T-helper 1 cell treated with Interleukin-12 subunit alpha and Interleukin-12 subunit beta and Interleukin-4 antibody, amounts not matched to agents 30 μg/mL and 1 μg/mL, for 36 hours (primary cell): ENCODE data around the gene DIABLO.
A peak's percentile ranks its signal among the peaks of the same experiment; 100 is the strongest.
"Not testable (repeated sequence)": the region's sequence is repeated elsewhere in the genome, so short reads cannot be mapped to it uniquely, and the experiment has no call there.

Source experiments
- H3K27ac Mint-ChIP-seq: one replicate; pipeline ENCODE4 v1.8.0; 2021; ENCODE audit warnings: mild to moderate bottlenecking, mixed read lengths
- H3K27me3 Mint-ChIP-seq: one replicate; pipeline ENCODE4 v1.8.0; 2021; ENCODE audit warnings: low read depth, mixed read lengths
- H3K36me3 Mint-ChIP-seq: one replicate; pipeline ENCODE4 v1.8.0; 2021; ENCODE audit warnings: low read depth, mixed read lengths
- H3K4me1 Mint-ChIP-seq: one replicate; pipeline ENCODE4 v1.8.0; 2021; ENCODE audit warnings: low read depth, mixed read lengths
- H3K4me3 Mint-ChIP-seq: one replicate; pipeline ENCODE4 v1.8.0; 2021; ENCODE audit warnings: mild to moderate bottlenecking, moderate library complexity, mixed read lengths
- H3K9me3 Mint-ChIP-seq: one replicate; pipeline ENCODE4 v1.8.0; 2021; ENCODE audit warnings: mixed read lengths

The DIABLO gene

GRCh38 chr12:122185494-122186082 lies 40.3 kb downstream of the DIABLO start:
- Mint-ChIP-seq H3K27ac (no peak overlapping the region), H3K36me3 (no peaks in the 10 kb centered on the region), H3K4me1 (peaks cover 4% of the 10 kb centered on the region), H3K4me3 (no peak overlapping the region), H3K9me3 (no peaks in the 10 kb centered on the region), H3K27me3 (peaks cover 26% of the 10 kb centered on the region)

- Mint-ChIP-seq H3K27me3 (peaks cover 27% of the 10 kb centered on the region), H3K27ac (no peak overlapping the region), H3K4me3 (peak overlapping the region; percentile 37), H3K9me3 (no peaks in the 10 kb centered on the region), H3K4me1 (peaks cover 4% of the 10 kb centered on the region), H3K36me3 (no peaks in the 10 kb centered on the region)
Observed at GRCh38 chr12:122185079-122185478, 40.8 kb downstream of the DIABLO start.

DNA sequence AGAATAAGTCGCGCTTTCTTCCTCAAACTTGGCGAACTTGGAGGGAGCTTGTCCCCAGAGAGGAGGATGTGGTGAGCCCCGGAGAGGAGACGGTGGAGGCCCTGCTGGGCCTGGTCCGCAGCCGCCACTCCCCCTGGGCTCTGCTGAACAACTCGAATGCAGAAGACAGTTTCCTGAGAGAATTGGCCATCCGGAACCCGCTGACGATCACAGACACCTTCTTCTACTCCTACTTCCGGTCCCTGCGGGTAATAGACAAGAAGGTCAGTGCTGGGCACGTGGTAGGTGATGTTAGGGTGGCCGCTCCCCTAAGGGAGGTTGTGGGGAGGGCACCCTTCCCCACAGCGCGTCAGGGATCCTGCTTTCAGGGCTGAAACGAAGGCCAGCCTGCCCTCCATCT lies 41.3 kb downstream of the DIABLO start:
- peak overlapping the region; percentile 67 for H3K4me3 Mint-ChIP-seq
- H3K9me3 Mint-ChIP-seq: no peaks in the 10 kb centered on the region
- H3K4me1 Mint-ChIP-seq: peaks cover 7% of the 10 kb centered on the region
- no peaks in the 10 kb centered on the region for H3K36me3 Mint-ChIP-seq
- H3K27me3 Mint-ChIP-seq: peaks cover 31% of the 10 kb centered on the region
- H3K27ac Mint-ChIP-seq: no peak overlapping the region

DNA sequence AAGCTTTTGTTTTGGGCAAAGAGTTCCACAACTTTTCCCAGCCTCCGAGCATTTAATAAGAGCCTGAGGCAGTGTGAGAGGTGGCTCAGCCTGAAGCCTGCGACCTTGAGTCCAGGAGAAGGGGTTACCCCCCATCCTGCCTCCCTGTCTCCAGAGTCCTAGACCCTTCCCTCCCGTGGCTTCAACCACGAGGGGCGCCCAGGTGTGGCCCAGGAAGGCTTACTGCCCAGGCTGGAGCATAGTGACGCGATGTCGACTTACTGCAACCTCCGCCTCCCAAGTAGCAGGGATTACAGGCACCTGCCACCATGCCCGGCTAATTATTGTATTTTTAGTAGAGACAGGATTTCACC lies 42.3 kb downstream of the DIABLO start:
- Mint-ChIP-seq H3K9me3 (no peaks in the 10 kb centered on the region), H3K4me3 (peak overlapping the region; percentile 40), H3K36me3 (no peaks in the 10 kb centered on the region), H3K27me3 (peaks cover 31% of the 10 kb centered on the region), H3K27ac (no peak overlapping the region), H3K4me1 (peaks cover 7% of the 10 kb centered on the region)

DNA sequence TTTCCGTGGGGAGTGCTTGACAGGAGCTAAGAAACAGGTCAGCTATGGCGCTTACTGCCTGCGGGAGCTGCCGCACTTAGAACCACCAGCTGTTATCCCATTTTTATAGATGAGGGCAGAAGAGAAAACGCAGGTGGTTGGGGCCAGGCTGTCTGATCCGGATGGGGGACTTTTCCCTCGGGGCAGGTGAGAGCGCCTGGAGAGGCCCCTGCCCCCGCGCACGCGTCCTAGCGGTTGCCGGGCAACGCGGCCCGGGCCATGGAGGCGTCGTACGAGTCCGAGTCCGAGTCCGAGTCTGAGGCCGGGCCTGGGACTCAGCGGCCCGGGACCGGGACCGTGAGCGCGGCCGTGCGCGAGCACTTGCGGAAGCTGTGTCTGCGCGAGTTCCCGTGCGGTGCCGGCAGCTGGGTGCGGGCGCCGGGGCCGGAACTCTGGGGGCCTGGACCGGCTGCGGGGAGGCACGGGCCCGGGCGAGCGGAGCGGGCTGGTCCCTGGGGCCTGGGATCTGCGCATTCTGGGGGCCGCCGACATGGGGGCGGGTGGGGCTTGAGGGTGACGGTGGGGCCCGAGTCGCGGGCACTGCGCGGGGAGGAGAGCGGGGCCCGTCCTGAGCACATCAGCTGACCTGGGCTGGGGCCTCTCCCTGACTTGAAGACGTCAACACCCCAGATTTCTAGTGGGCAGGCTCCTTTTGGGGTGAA lies 42.8 kb downstream of the DIABLO start, which contains the start of gene LRRC43:
Gene LRRC43, plus strand, starts transcription at position 237 of the 701 bp plus-strand sequence. Its CDS starts 22 bp downstream, at position 259.
- H3K4me3 Mint-ChIP-seq: peak within 1 kb of the TSS; percentile 77
- peaks cover 31% of the 10 kb centered on the region for H3K27me3 Mint-ChIP-seq
- no peaks in the 10 kb centered on the region for H3K9me3 Mint-ChIP-seq
- H3K27ac Mint-ChIP-seq: no peak within 1 kb of the TSS
- H3K36me3 Mint-ChIP-seq: no peaks in the 10 kb centered on the region
- peaks cover 7% of the 10 kb centered on the region for H3K4me1 Mint-ChIP-seq

GRCh38 chr12:122176473-122176872 lies 49.4 kb downstream of the DIABLO start:
- H3K4me3 Mint-ChIP-seq, H3K4me1 Mint-ChIP-seq, H3K9me3 Mint-ChIP-seq, H3K27ac Mint-ChIP-seq, H3K36me3 Mint-ChIP-seq: not testable (repeated sequence)
- H3K27me3 Mint-ChIP-seq: peaks cover 14% of the 10 kb centered on the region

DNA sequence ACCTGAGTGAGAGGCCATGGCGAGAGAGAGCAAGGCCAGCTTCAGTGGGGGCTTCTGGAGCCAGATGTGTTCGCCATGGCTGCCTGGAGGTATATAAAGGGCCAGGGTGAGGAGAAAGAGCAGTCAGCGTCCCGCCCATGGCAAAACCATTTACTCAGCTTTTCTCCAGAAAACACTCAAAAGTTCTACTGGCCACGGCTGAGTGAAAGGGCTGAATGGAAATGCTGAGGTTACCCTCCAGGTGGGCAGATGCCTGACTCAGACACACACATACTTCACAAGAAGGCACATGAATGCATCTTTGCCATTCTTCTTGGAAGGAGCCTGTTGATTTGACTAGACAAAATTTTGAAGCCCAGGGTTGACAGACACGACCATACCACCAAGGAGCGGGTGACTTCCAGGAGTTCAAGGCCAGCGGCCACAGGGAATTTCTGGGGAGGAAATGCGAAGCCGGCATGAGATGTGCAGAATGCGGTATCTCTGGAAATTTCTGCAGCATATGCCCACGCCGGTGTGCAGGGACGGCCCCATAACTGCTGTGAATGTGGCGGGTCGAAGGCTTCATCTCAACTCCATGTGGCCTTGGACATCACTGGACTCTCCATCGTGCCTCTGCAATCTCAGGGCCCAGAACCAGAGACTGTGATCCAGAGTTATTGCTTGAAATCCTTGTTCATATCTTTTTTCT lies 51.6 kb downstream of the DIABLO start, which contains the start of gene IL31:
Gene IL31, minus strand, starts transcription at position 67 of the 691 bp plus-strand sequence. Its CDS starts 49 bp downstream, at position 18.
- Mint-ChIP-seq H3K9me3 (no peaks in the 10 kb centered on the region), H3K27me3 (peaks cover 9% of the 10 kb centered on the region), H3K27ac (no peak within 1 kb of the TSS), H3K4me1 (no peaks in the 10 kb centered on the region), H3K36me3 (no peaks in the 10 kb centered on the region), H3K4me3 (no peak within 1 kb of the TSS)

GRCh38 chr12:122172262-122172939 lies 53.5 kb downstream of the DIABLO start:
- no peaks in the 10 kb centered on the region for H3K36me3 Mint-ChIP-seq

GRCh38 chr12:122171399-122171798 lies 54.5 kb downstream of the DIABLO start:
- Mint-ChIP-seq H3K27ac (no peak overlapping the region), H3K36me3 (no peaks in the 10 kb centered on the region), H3K27me3 (peaks cover 15% of the 10 kb centered on the region), H3K4me1 (peaks cover 7% of the 10 kb centered on the region), H3K9me3 (no peaks in the 10 kb centered on the region), H3K4me3 (no peak overlapping the region)

More at GRCh38 chr12:122172262-122172939, 53.5 kb downstream of the DIABLO start:
- Mint-ChIP-seq H3K9me3 (no peaks in the 10 kb centered on the region), H3K27me3 (peaks cover 15% of the 10 kb centered on the region), H3K4me1 (no peaks in the 10 kb centered on the region), H3K4me3 (no peak overlapping the region), H3K27ac (no peak overlapping the region)

- Mint-ChIP-seq H3K27ac (no peak overlapping the region), H3K4me3 (no peak overlapping the region), H3K9me3 (no peaks in the 10 kb centered on the region), H3K36me3 (no peaks in the 10 kb centered on the region), H3K27me3 (peaks cover 13% of the 10 kb centered on the region), H3K4me1 (peaks cover 7% of the 10 kb centered on the region)
Observed at GRCh38 chr12:122168492-122168891, 57.4 kb downstream of the DIABLO start.

DNA sequence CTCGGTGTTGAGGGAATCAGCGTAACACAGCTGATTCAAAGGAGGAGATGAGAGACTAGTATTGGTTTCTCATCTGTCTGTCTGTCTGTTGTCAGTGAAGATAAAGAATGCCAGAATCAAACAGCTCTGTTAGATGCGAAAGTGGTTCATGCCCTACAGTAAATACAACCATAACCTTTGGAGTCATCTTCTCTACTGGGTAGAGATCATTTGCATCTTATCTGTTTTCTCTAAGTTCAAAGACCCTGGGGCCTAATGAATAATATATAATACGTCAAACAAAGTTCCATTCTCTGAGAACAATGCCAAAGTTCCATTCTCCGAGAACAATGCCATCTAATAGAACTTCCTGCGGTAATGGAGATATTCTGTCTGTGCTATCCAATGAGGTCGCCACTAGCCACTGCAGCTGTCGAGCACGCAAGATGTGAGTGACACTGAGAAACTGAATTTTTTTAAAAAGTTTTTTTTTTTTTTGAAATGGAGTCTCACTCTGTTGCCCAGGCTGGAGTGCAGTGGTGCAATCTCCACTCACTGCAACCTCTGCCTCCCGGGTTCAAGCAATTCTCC lies 58.4 kb downstream of the DIABLO start:
- Mint-ChIP-seq H3K27ac (no peak overlapping the region), H3K9me3 (no peaks in the 10 kb centered on the region), H3K4me3 (no peak overlapping the region), H3K36me3 (no peaks in the 10 kb centered on the region), H3K27me3 (peaks cover 13% of the 10 kb centered on the region), H3K4me1 (peaks cover 13% of the 10 kb centered on the region)

- H3K9me3 Mint-ChIP-seq: no peaks in the 10 kb centered on the region
- H3K4me3 Mint-ChIP-seq: no peak overlapping the region
- H3K36me3 Mint-ChIP-seq: no peaks in the 10 kb centered on the region
- H3K27me3 Mint-ChIP-seq: peaks cover 13% of the 10 kb centered on the region
- peaks cover 17% of the 10 kb centered on the region for H3K4me1 Mint-ChIP-seq
- H3K27ac Mint-ChIP-seq: no peak overlapping the region
Observed at GRCh38 chr12:122166422-122167349, 59.2 kb downstream of the DIABLO start.

DNA sequence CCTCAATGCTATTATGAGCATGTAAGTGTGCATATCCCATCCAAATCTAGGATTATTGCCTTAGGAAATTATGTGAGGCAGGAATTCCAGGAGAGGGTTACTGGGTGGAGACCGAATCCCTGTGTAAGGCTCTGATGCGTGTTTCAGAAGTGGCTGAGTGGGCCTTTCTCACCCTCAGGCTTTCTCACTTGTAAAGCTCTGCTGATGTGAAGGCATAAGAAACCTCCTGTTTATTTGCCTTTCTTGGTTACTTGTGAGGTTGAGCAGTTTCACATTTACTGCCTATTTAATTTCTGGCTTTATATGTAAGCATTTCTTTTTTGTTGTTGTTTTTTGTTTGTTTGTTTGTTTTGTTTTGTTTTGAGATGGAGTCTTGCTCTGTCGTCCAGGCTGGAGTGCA lies 62.9 kb downstream of the DIABLO start:
- no peak overlapping the region for H3K27ac Mint-ChIP-seq
- no peaks in the 10 kb centered on the region for H3K36me3 Mint-ChIP-seq
- H3K27me3 Mint-ChIP-seq: peaks cover 7% of the 10 kb centered on the region
- peaks cover 18% of the 10 kb centered on the region for H3K4me1 Mint-ChIP-seq
- no peak overlapping the region for H3K4me3 Mint-ChIP-seq
- no peaks in the 10 kb centered on the region for H3K9me3 Mint-ChIP-seq
